Transverse colon (tissue), 4 donors: ENCODE measurements around the gene GOLGA2. TPM values are rescaled to one million over a fixed set of nuclear protein-coding genes. Genes with fewer than 3 reads are reported as not detected.

Experiments
- DNase-seq: peaks from one replicate; pipeline ENCODE4 v3.0.0-alpha.2; 2019
- H3K27ac ChIP-seq, 4 donors: fragments of 200-600 bp; sonication (generic); 2 replicates each; pipeline ENCODE4 v1.5.1; 2016 to 2018; ENCODE audit warnings: inconsistent platforms in 4 of 4
- H3K27me3 ChIP-seq: fragments of 200-600 bp; sonication (generic); 2 replicates; pipeline ENCODE4 v1.5.1; 2017; ENCODE audit warnings: inconsistent platforms
- H3K36me3 ChIP-seq, 4 donors: fragments of 200-600 bp; sonication (generic); 2 replicates each; pipeline ENCODE4 v1.5.1; 2017 to 2019; ENCODE audit warnings: inconsistent platforms in 4 of 4
- H3K4me1 ChIP-seq, 4 donors: fragments of 200-600 bp; sonication (generic); 2 replicates each; pipeline ENCODE4 v1.5.1; 2017 to 2020; ENCODE audit warnings: inconsistent platforms in 4 of 4
- H3K4me3 ChIP-seq, 4 donors: fragments of 200-600 bp; sonication (generic); 1 replicate in 1 of 4; 2 replicates in 3 of 4; pipeline versions ENCODE4 v1.5.1 to v1.6.1; 2017 to 2019; ENCODE audit warnings: inconsistent platforms in 4 of 4
- H3K9me3 ChIP-seq, 2 donors: fragments of 200-600 bp; sonication (generic); 2 replicates each; pipeline ENCODE4 v1.5.1; 2017 to 2019; ENCODE audit warnings: inconsistent platforms in 2 of 2
- CTCF ChIP-seq, 5 experiments: fragments of 200-600 bp in 3 of 5; fragments of 450-650 bp in 2 of 5; sonication (generic) in 3 of 5; IDR thresholded peaks; 1 replicate in 2 of 5; 2 replicates in 3 of 5; pipeline ENCODE4 v1.5.1; 2016 to 2017; ENCODE audit warnings: antibody characterized with exemption in 5 of 5, inconsistent platforms in 3 of 5, mild to moderate bottlenecking in 2 of 5, moderate library complexity in 1 of 5
- EP300 ChIP-seq: sonication (generic); formaldehyde crosslinking; IDR thresholded peaks from one replicate; pipeline ENCODE4 v1.6.1; 2017; ENCODE audit warnings: antibody characterized with exemption, low read depth
- POLR2A ChIP-seq: fragments of 450-650 bp; IDR thresholded peaks from one replicate; pipeline ENCODE4 v1.6.1; 2016; ENCODE audit warnings: antibody characterized with exemption, mild to moderate bottlenecking, moderate library complexity
- POLR2AphosphoS5 ChIP-seq, 3 donors: sonication (generic); formaldehyde crosslinking; IDR thresholded peaks; one replicate each; pipeline ENCODE4 v1.6.1; 2016; ENCODE audit warnings: antibody characterized with exemption in 3 of 3
- WGBS, 2 donors: methylation state at CpG; one replicate each; pipeline ENCODE4 v1.1.5; 2018; ENCODE audit warnings: low coverage in 1 of 2; 5-methylcytosine and 5-hydroxymethylcytosine counted together
- in situ Hi-C, 4 donors: fragments of 200-750 bp; cut with MboI; loops; one replicate each; pipeline versions ENCODE4 v1.15.0 to v1.15.1; 2017; ENCODE audit warnings: low sequenced_read_pairs in 3 of 4, low pct_ligation_motif_present in 1 of 4, low pct_unique_long_range_greater_than_20kb in 1 of 4
- intact Hi-C: fragments of 100-400 bp; cut with DNase I; formaldehyde crosslinking; loops from one replicate; pipeline ENCODE4 v1.15.1; 2023; ENCODE audit warnings: low total_unique reads
- total RNA-seq, 4 donors: library from RNA; depleted of rRNA; stranded (reverse); fragments of >200 nt; gene quantifications; one replicate each; pipeline ENCODE4 v1.1.0, GENCODE V29; 2016

Gene GOLGA2
- total RNA-seq, 4 donors from 2014 or later: 69.9 to 206 (median 75.5) TPM

DNA sequence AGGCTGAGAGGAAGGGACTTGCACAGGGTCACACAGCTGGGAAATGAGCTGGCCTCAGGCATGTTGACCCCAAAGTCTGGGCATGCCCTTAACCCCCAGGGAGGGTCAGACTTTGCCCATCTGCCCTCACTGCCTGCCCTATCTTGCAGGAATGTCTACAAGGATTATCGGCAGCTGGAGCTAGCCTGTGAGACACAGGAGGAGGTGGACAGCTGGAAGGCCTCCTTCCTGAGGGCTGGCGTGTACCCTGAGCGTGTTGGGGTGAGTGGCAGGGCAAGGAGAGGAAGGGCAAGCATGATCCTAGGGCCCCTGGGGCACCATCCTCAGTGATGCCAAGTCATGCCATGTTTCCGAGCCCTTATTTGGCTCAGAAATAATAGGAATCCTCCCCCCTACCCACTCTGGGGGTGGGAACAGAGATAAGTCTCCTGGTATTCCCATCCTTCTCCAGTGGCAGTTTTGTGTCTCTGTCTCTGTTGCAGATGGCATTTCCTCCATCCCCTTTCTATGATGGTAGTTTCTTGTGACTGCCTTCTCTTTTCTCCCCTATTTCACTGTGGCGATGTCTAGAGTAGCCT lies 28.5 kb downstream of the GOLGA2 start:
- in situ Hi-C loops: no loop called here
- DNase-seq: no peak
- Histone ChIP-seq H3K4me3 (no peak overlapping the region), H3K4me1 (peaks cover 7 to 30% (median 16%) of the 10 kb centered on the region in 4 donors), H3K9me3 (no peaks in the 10 kb centered on the region), H3K36me3 (no peaks in the 10 kb centered on the region), H3K27ac (no peak overlapping the region), H3K27me3 (peaks cover 10% of the 10 kb centered on the region)
- TF ChIP-seq POLR2A (no peak), POLR2AphosphoS5 (IDR thresholded peaks at IDR 0.05) (no peak)
- WGBS, 2 donors: 60 to 86% methylated on average over 3 to 5 of the region's 5 CpGs
- intact Hi-C loops: no loop called here

DNA sequence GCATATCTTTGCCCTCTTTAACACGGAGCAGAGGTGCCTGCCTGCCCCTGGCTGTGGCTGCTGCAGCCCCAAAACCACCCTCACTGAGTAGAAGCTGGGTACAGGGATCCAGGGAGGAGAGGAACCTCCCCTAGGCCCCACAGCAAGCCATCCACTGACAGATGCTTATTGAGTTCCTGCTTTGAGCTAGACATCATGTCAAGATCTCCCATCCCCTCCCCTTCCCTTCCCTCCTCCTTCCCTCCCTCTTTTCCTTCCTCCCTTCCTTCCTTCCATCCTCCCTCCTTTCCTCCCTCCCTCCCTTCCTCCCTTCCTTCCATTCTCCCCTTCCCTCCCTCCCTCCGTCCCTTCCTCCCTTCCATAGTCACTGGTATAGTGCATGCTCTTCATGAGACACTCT lies 29.3 kb downstream of the GOLGA2 start:
- no peak overlapping the region for H3K4me3 ChIP-seq
- H3K27me3 ChIP-seq: peaks cover 10% of the 10 kb centered on the region
- H3K9me3 ChIP-seq: no peaks in the 10 kb centered on the region
- H3K36me3 ChIP-seq: no peaks in the 10 kb centered on the region
- in situ Hi-C loops: no loop called here
- H3K4me1 ChIP-seq: peaks cover 7 to 29% (median 16%) of the 10 kb centered on the region in 4 donors
- DNase-seq: no peak
- WGBS, 2 donors: 70 to 100% methylated on average over 1 to 2 of the region's 2 CpGs
- H3K27ac ChIP-seq: peak overlapping the region in 1 of 4 donors; percentile 58
- intact Hi-C loops: no loop called here
- TF ChIP-seq POLR2A (no peak), EP300 (no peak), POLR2AphosphoS5 (IDR thresholded peaks at IDR 0.05) (no peak), CTCF (IDR thresholded peaks at IDR 0.05) (no peak)

DNA sequence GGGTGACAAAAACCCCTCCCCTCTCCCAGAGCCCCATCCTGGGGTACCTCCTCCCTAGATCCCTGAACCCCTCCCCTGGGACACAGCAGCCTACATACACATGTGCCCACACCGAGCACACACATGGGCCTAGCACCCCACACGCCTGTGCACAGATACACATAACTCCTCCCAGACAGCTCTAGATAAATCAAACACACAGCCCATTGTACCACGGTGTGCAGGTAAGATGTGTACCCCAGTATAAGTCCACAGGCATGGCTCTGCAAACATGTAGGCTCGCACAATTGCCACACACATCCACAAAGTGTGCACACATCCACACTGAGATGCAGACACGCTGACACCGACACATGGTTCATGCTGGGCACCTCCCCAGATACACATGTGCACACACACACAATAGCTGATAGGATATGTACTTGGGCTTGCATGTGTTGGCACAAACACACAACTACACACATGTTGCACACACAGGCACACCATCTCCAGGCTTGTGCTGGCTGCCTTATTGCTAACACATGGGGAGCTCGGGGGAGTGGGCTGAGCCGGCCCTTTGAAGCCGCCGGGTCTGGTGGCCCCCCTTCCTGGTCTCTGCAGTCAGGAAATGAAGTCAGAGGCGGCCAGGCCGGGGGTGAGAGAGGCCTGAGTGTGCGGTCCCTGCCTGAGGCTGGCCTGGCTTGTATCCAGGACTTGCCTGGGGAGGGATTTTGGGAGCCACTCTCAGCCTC lies 30.2 kb downstream of the GOLGA2 start:
- WGBS, 2 donors: 57% methylated on average over 13 of the region's 13 CpGs; no CpG with 5 or more reads in 1 of the 2 donors
- Histone ChIP-seq H3K27ac (peak overlapping the region; percentile 53 to 68 (median 58)), H3K4me3 (no peak overlapping the region), H3K4me1 (peaks cover 3 to 20% (median 8%) of the 10 kb centered on the region in 4 donors), H3K9me3 (no peaks in the 10 kb centered on the region), H3K36me3 (no peaks in the 10 kb centered on the region), H3K27me3 (peaks cover under 1% of the 10 kb centered on the region)
- in situ Hi-C loops: no loop called here
- intact Hi-C loops: no loop called here
- DNase-seq: no peak
- TF ChIP-seq POLR2AphosphoS5 (IDR thresholded peaks at IDR 0.05) (no peak), CTCF (IDR thresholded peaks at IDR 0.05) (no peak), EP300 (no peak), POLR2A (no peak)

- intact Hi-C loops (no loop called here), in situ Hi-C loops (no loop called here)
- Histone ChIP-seq H3K27ac (peak overlapping the region; percentile 53 to 68 (median 62)), H3K9me3 (no peaks in the 10 kb centered on the region), H3K4me1 (peaks cover 2 to 13% (median 7%) of the 10 kb centered on the region in 4 donors), H3K27me3 (no peaks in the 10 kb centered on the region), H3K36me3 (no peaks in the 10 kb centered on the region), H3K4me3 (peak overlapping the region in 2 of 4 donors; percentile 11 to 29)
- peak; percentile 65 for DNase-seq
- WGBS, 2 donors: 20% methylated on average over 7 of the region's 18 CpGs; no CpG with 5 or more reads in 1 of the 2 donors
- no peak for TF ChIP-seq CTCF (IDR thresholded peaks at IDR 0.05)
- TF ChIP-seq POLR2A: peak; percentile 17
- peak; percentile 36 to 49 (median 43) for TF ChIP-seq POLR2AphosphoS5 (IDR thresholded peaks at IDR 0.05)
- TF ChIP-seq EP300: no peak
These were observed 31.0 kb downstream of the GOLGA2 start for GRCh38 chr9:128244837-128245231.
